Measurements from ENCODE around the gene DNAJA2. TPM values are rescaled to one million over a fixed set of nuclear protein-coding genes. Genes with fewer than 3 reads are reported as not detected.

Gene DNAJA2
- total RNA-seq, 1 donor from 2014 or later, result 90.0 TPM

- DNase-seq (no peak), ATAC-seq (ENCODE audit: poor library complexity) (no peak)
- intact Hi-C loops (cut with DNase I), result no loop called here
Observed at GRCh38 chr16:46937536-46937935, 35.9 kb downstream of the DNAJA2 start.

GRCh38 chr16:46932802-46933201, 40.7 kb downstream of the DNAJA2 start:
- ATAC-seq (ENCODE audit: poor library complexity) (no peak), DNase-seq (no peak)
- intact Hi-C loops (cut with DNase I), result no loop called here

GRCh38 chr16:46930861-46931260, 42.6 kb downstream of the DNAJA2 start:
- intact Hi-C loops (cut with DNase I), result no loop called here
- DNase-seq (no peak), ATAC-seq (ENCODE audit: poor library complexity) (no peak)

- DNase-seq, result peak; percentile 76
- ATAC-seq (ENCODE audit: poor library complexity), result peak; percentile 76
- intact Hi-C loops (cut with DNase I), result no loop called here
Observed at GRCh38 chr16:46929378-46930332, 43.8 kb downstream of the DNAJA2 start.

- DNase-seq (no peak), ATAC-seq (ENCODE audit: poor library complexity) (no peak)
- intact Hi-C loops (cut with DNase I), result no loop called here
Observed at GRCh38 chr16:46928811-46929210, 44.7 kb downstream of the DNAJA2 start.

GRCh38 chr16:46927273-46927672, 46.2 kb downstream of the DNAJA2 start:
- intact Hi-C loops (cut with DNase I), result no loop called here
- DNase-seq (peak; percentile 64), ATAC-seq (ENCODE audit: poor library complexity) (peak; percentile 84)

GRCh38 chr16:46926470-46927225, 46.8 kb downstream of the DNAJA2 start:
- DNase-seq (no peak), ATAC-seq (ENCODE audit: poor library complexity) (no peak)
- intact Hi-C loops (cut with DNase I), result no loop called here

GRCh38 chr16:46924402-46924801, 49.1 kb downstream of the DNAJA2 start:
- intact Hi-C loops (cut with DNase I), result no loop called here
- DNase-seq, result no peak
- no peak for ATAC-seq (ENCODE audit: poor library complexity)

- ATAC-seq (ENCODE audit: poor library complexity) (peak; percentile 54), DNase-seq (peak; percentile 55)
- intact Hi-C loops (cut with DNase I), result no loop called here
Observed at GRCh38 chr16:46923513-46924295, 49.8 kb downstream of the DNAJA2 start.

GRCh38 chr16:46922239-46922638, 51.2 kb downstream of the DNAJA2 start:
- no peak for ATAC-seq (ENCODE audit: poor library complexity)
- no peak for DNase-seq
- intact Hi-C loops (cut with DNase I), result no loop called here

- ATAC-seq (ENCODE audit: poor library complexity) (no peak), DNase-seq (no peak)
- intact Hi-C loops (cut with DNase I), result no loop called here
Observed at GRCh38 chr16:46920402-46921068, 52.9 kb downstream of the DNAJA2 start.

GRCh38 chr16:46918905-46919792, 54.3 kb downstream of the DNAJA2 start:
- no peak for DNase-seq
- ATAC-seq (ENCODE audit: poor library complexity), result no peak
- intact Hi-C loops (cut with DNase I), result no loop called here

- DNase-seq (no peak), ATAC-seq (ENCODE audit: poor library complexity) (no peak)
- intact Hi-C loops (cut with DNase I), result no loop called here
Observed at GRCh38 chr16:46918400-46918799, 55.1 kb downstream of the DNAJA2 start.

GRCh38 chr16:46916980-46917379, 56.5 kb downstream of the DNAJA2 start:
- DNase-seq (no peak), ATAC-seq (ENCODE audit: poor library complexity) (no peak)
- intact Hi-C loops (cut with DNase I), result no loop called here

GRCh38 chr16:46915483-46916025, 57.9 kb downstream of the DNAJA2 start:
- no peak for DNase-seq
- intact Hi-C loops (cut with DNase I), result no loop called here
- no peak for ATAC-seq (ENCODE audit: poor library complexity)

- intact Hi-C loops (cut with DNase I), result no loop called here
- no peak for ATAC-seq (ENCODE audit: poor library complexity)
- DNase-seq, result no peak
Observed at GRCh38 chr16:46914556-46915201, 58.8 kb downstream of the DNAJA2 start.

- intact Hi-C loops (cut with DNase I), result no loop called here
- DNase-seq (no peak), ATAC-seq (ENCODE audit: poor library complexity) (no peak)
Observed at GRCh38 chr16:46911650-46912049, 61.8 kb downstream of the DNAJA2 start.
